ENCODE measurements around the gene PRSS22.

The PRSS22 gene

DNA sequence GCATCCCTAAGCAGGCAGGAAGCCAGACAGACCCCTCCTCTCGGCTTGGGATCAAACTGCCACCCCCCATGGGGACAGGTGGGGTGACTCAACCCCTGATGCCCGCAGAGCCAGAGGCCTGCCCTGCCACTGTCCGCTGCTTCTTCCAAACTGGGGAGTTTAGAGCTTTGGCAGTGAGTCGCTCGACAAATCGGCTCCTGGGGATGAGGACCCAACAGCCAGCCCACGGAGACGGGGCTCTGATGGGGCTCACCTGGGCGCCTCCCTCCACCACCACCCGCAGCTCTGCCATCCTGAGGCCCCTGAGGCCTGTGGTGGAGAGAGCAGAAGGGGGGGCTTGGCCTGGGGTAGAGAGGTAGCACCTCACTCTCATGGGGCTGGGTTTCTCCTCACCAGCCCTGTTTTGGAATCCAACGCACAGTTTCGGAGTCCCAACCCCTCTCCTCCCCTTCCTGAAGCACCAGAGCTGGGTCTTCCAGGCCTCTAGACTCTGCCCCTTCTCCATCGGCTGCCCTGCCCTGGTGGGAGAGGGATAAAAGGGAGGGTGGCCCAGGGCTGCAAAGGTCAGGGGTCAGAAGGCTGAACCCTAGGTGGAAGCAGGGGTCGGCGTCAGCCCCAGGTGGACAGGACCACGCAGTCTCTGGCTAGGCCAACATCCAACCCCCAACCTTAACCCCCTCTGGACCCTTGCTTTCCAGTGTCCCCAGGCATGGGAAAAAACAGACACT lies 5.8 kb downstream of the PRSS22 start:
- Histone ChIP-seq H2AFZ (ENCODE audit: low read length) (no peak overlapping the region), H3K79me1 (ENCODE audit: low read depth, low read length) (peaks cover 3% of the 10 kb centered on the region), H2BK120ac (ENCODE audit: low read depth, low read length) (no peak overlapping the region), H2BK15ac (ENCODE audit: low read length) (no peak overlapping the region), H2BK5ac (ENCODE audit: low read length) (no peak overlapping the region), H3K9ac (ENCODE audit: low read depth, low read length, poor library complexity) (no peak overlapping the region), H3K4me3 (ENCODE audit: low read length in 2 of 2) (no peak overlapping the region), H3K27me3 (ENCODE audit: control insufficient read depth in 3 of 3, insufficient read depth in 3 of 3, low read depth in 1 of 3, low read length in 3 of 3) (peaks cover 0 to 18% (median 6%) of the 10 kb centered on the region in 3 experiments), H3K36me3 (replicated peaks in 1 of 2; ENCODE audit: control insufficient read depth in 2 of 2, insufficient read depth in 2 of 2, low read length in 2 of 2) (no peaks in the 10 kb centered on the region), H3K14ac (ENCODE audit: low read length) (no peak overlapping the region), H3K18ac (ENCODE audit: low read length) (no peak overlapping the region), H4K8ac (ENCODE audit: low read depth, low read length) (no peak overlapping the region), H4K91ac (ENCODE audit: low read depth, low read length, poor library complexity) (no peak overlapping the region), H3K23ac (ENCODE audit: low read depth, low read length, poor library complexity) (no peak overlapping the region), H2BK12ac (ENCODE audit: low read length) (no peak overlapping the region), H3K4ac (ENCODE audit: low read length) (no peak overlapping the region), H3K9me3 (replicated peaks in 1 of 2; ENCODE audit: control insufficient read depth in 2 of 2, insufficient read depth in 1 of 2, low read depth in 1 of 2, low read length in 2 of 2) (peaks cover 4 to 14% of the 10 kb centered on the region in 2 donors), H3K4me1 (ENCODE audit: control insufficient read depth in 2 of 2, insufficient read depth in 1 of 2, low read depth in 1 of 2, low read length in 2 of 2) (no peaks in the 10 kb centered on the region), H2AK5ac (ENCODE audit: low read depth, low read length) (no peak overlapping the region), H3K27ac (replicated peaks; ENCODE audit: low read length) (no peak overlapping the region), H3K4me2 (ENCODE audit: insufficient read depth, low read length, poor library complexity, severe bottlenecking) (no peak overlapping the region)
- WGBS, 2 donors (ENCODE audit: extremely low coverage in 2 of 2, insufficient read length in 2 of 2, insufficient replicate concordance in 1 of 2), result no CpG with 5 or more reads among the region's 16 CpGs
- DNase-seq (ENCODE audit: low spot score), result no peak

DNA sequence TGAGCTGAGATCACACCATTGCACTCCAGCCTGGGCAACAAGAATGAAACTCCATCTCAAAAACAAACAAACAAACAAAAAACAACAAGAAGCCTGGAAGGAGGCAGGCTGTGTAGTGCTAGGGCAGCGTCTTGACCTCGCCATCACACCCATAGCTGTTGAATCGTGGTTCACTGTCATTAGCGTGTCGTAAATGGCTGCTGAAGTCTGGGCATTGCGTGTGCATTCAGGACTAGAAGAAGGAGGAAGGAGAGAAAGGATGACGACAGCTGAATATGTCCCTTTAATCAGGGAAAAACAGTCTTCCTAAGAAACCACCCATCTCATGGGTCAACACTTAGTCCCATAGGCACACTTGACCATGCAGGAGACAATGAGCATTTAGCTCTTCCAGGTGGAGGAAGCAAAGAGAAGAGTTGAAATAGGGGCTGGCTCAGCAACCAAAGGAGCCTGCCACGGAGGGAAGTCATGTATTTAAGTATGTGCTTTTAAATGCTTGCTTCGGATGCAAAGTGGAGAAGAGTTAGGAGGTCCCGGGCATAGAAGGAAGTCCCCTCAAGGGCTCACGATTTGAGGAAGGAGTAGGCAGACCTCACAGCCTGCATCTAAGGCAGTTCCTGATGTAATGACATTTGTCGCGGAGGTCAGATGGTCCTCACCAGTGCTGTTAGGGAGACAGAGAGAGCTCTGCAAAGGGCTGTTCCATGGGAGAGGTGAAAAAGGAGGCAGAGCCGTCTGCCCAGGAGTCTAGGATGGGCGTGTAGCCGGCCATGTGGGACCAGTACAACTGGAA lies 8.8 kb downstream of the PRSS22 start:
- H4K91ac ChIP-seq (ENCODE audit: low read depth, low read length, poor library complexity), result no peak overlapping the region
- no peak overlapping the region for H3K14ac ChIP-seq (ENCODE audit: low read length)
- peaks cover 3% of the 10 kb centered on the region for H3K79me1 ChIP-seq (ENCODE audit: low read depth, low read length)
- no peaks in the 10 kb centered on the region for H3K36me3 ChIP-seq (replicated peaks in 1 of 2; ENCODE audit: control insufficient read depth in 2 of 2, insufficient read depth in 2 of 2, low read length in 2 of 2)
- H4K8ac ChIP-seq (ENCODE audit: low read depth, low read length), result no peak overlapping the region
- no peak overlapping the region for H2BK15ac ChIP-seq (ENCODE audit: low read length)
- H3K9me3 ChIP-seq (replicated peaks in 1 of 2; ENCODE audit: control insufficient read depth in 2 of 2, insufficient read depth in 1 of 2, low read depth in 1 of 2, low read length in 2 of 2), result peaks cover 2 to 3% of the 10 kb centered on the region in 2 donors
- no peak for DNase-seq (ENCODE audit: low spot score)
- H3K23ac ChIP-seq (ENCODE audit: low read depth, low read length, poor library complexity), result no peak overlapping the region
- no peaks in the 10 kb centered on the region for H3K4me1 ChIP-seq (ENCODE audit: control insufficient read depth in 2 of 2, insufficient read depth in 1 of 2, low read depth in 1 of 2, low read length in 2 of 2)
- H2BK5ac ChIP-seq (ENCODE audit: low read length), result no peak overlapping the region
- no CpG with 5 or more reads among the region's 16 CpGs for WGBS, 2 donors (ENCODE audit: extremely low coverage in 2 of 2, insufficient read length in 2 of 2, insufficient replicate concordance in 1 of 2)
- H2BK120ac ChIP-seq (ENCODE audit: low read depth, low read length), result no peak overlapping the region
- H3K27me3 ChIP-seq (ENCODE audit: control insufficient read depth in 3 of 3, insufficient read depth in 3 of 3, low read depth in 1 of 3, low read length in 3 of 3), result peaks cover 0 to 8% (median 3%) of the 10 kb centered on the region in 3 experiments
- no peak overlapping the region for H3K9ac ChIP-seq (ENCODE audit: low read depth, low read length, poor library complexity)
- H3K4ac ChIP-seq (ENCODE audit: low read length), result no peak overlapping the region
- no peak overlapping the region for H2AK5ac ChIP-seq (ENCODE audit: low read depth, low read length)
- H3K4me2 ChIP-seq (ENCODE audit: insufficient read depth, low read length, poor library complexity, severe bottlenecking), result no peak overlapping the region
- H3K27ac ChIP-seq (replicated peaks; ENCODE audit: low read length), result no peak overlapping the region
- no peak overlapping the region for H3K4me3 ChIP-seq (ENCODE audit: low read length in 2 of 2)
- no peak overlapping the region for H2BK12ac ChIP-seq (ENCODE audit: low read length)
- H3K18ac ChIP-seq (ENCODE audit: low read length), result no peak overlapping the region
- H2AFZ ChIP-seq (ENCODE audit: low read length), result no peak overlapping the region

DNA sequence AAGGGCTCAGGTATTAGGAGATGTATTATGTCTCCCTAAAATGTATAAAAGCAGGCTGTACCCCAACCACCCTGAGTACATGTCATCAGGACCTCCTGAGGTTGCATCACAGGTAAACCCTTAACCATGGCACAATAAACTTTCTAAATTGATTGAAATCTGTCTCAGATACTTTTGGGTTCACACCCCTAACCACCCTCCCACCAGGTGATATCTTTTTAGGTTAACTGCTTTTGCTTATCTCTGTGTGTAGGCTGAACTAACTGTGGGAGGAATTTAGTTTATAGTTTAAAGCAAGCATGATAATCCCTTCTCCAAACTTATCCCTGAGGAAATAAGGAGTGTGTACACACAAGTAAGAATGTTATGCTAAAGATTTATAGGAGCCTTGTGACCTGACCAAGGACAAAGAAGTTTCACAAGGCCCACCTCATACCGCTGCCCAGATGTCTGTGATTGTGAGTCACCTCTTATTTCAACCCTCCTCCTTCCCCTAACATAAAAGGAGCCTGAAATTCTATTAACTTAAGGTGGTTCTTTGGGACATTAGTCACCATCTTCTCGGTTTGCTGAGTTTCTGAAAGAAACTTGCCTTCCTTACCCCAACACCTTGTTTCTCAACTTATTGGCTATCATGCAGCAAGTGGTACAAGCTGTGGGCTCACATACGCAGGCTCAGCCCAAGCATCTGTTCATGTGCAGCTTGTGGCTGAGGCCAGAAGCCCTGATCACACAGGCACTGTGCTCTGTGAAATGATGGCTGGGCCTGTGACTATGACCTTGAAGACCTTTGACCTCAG lies 11.3 kb downstream of the PRSS22 start:
- Histone ChIP-seq H2BK5ac (ENCODE audit: low read length) (no peak overlapping the region), H3K79me1 (ENCODE audit: low read depth, low read length) (peaks cover 3% of the 10 kb centered on the region), H4K8ac (ENCODE audit: low read depth, low read length) (peak overlapping the region; percentile 94), H3K18ac (ENCODE audit: low read length) (peak overlapping the region; percentile 33), H3K4me2 (ENCODE audit: insufficient read depth, low read length, poor library complexity, severe bottlenecking) (no peak overlapping the region), H2AFZ (ENCODE audit: low read length) (no peak overlapping the region), H3K4me3 (ENCODE audit: low read length in 2 of 2) (no peak overlapping the region), H2AK5ac (ENCODE audit: low read depth, low read length) (no peak overlapping the region), H3K14ac (ENCODE audit: low read length) (no peak overlapping the region), H2BK120ac (ENCODE audit: low read depth, low read length) (no peak overlapping the region), H4K91ac (ENCODE audit: low read depth, low read length, poor library complexity) (no peak overlapping the region), H3K27ac (replicated peaks; ENCODE audit: low read length) (no peak overlapping the region), H3K4me1 (ENCODE audit: control insufficient read depth in 2 of 2, insufficient read depth in 1 of 2, low read depth in 1 of 2, low read length in 2 of 2) (no peaks in the 10 kb centered on the region), H3K9ac (ENCODE audit: low read depth, low read length, poor library complexity) (peak overlapping the region; percentile 74), H3K27me3 (ENCODE audit: control insufficient read depth in 3 of 3, insufficient read depth in 3 of 3, low read depth in 1 of 3, low read length in 3 of 3) (peaks cover 0 to 8% (median 3%) of the 10 kb centered on the region in 3 experiments), H2BK15ac (ENCODE audit: low read length) (no peak overlapping the region), H2BK12ac (ENCODE audit: low read length) (no peak overlapping the region), H3K36me3 (replicated peaks in 1 of 2; ENCODE audit: control insufficient read depth in 2 of 2, insufficient read depth in 2 of 2, low read length in 2 of 2) (no peaks in the 10 kb centered on the region), H3K4ac (ENCODE audit: low read length) (no peak overlapping the region), H3K23ac (ENCODE audit: low read depth, low read length, poor library complexity) (no peak overlapping the region), H3K9me3 (replicated peaks in 1 of 2; ENCODE audit: control insufficient read depth in 2 of 2, insufficient read depth in 1 of 2, low read depth in 1 of 2, low read length in 2 of 2) (peaks cover 0 to 1% of the 10 kb centered on the region in 2 donors)
- DNase-seq (ENCODE audit: low spot score), result no peak
- WGBS, 2 donors (ENCODE audit: extremely low coverage in 2 of 2, insufficient read length in 2 of 2, insufficient replicate concordance in 1 of 2), result no CpG with 5 or more reads among the region's 3 CpGs
